ENCODE results near the gene EHBP1L1.
"Not testable (repeated sequence)": the region's sequence is repeated elsewhere in the genome, so short reads cannot be mapped to it uniquely, and the experiment has no call there.

The EHBP1L1 gene

DNA sequence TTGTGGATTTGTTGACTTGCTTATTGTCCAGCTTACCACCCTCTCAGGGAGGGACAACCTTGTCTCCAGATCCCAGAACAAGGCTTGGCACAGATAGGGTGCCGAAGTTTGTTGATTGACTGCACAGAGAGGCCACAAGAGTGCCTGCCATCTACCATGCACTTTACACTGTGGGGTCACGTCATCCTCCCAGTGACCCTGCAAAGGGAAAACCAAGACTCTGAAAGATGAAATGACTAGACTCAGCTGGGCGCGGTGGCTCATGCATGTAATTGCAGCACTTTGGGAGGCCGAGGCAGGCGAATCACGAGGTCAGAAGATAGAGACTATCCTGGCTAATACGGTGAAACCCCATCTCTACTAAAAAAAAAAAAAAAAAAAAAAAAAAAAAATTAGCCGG lies 13.1 kb upstream of the EHBP1L1 start:
- DNase-seq, result no peak

DNA sequence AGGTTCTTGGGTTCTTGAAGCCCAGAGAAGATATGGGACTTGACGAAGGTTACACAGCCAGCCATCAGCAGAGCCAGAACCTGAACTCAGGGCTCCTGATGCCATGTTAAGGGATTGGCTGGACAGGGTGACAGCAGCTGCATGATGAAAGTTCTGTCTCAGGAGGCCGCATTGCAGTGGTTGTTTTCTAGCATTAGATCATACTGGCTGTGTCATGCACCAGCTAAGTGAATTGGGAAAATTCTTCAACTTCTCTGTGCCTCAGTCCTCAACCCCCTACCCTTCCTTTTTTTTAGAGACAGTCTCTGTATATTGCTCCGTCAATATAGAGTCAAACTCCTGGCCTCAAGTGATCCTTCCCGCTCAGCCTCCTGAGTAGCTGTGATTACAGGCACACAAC lies 12.3 kb upstream of the EHBP1L1 start:
- DNase-seq, result no peak

DNA sequence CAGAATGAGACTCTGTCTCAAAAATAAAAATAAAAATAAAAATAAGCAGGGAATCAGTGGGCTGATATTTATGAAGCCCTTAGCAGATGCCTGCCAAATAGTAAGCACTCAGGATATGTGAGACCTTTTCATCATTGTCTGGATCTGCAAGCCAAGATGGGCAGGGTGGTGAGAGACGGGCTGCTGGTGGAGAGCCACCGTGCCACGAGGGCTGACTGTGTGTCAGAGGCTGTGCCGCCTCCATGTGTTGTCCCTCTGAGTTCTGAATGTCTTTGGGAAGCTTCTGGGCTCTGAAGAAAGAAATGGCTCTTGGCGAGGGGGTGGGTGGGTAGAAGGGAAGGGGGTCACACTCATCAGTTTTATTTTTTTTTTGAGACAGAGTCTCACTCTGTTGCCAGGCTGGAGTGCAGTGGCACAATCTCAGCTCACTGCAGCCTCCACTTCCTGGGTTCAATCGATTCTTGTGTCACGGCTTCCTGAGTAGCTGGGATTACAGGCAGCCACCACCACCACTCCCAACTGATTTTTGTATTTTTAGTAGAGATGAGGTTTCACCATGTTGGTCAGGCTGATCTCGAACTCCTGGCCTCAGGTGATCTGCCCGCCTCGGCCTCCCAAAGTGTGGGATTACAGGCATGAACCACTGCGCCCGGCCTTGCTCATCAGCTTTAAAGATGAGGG lies 10.8 kb upstream of the EHBP1L1 start:
- not testable (repeated sequence) for DNase-seq

DNA sequence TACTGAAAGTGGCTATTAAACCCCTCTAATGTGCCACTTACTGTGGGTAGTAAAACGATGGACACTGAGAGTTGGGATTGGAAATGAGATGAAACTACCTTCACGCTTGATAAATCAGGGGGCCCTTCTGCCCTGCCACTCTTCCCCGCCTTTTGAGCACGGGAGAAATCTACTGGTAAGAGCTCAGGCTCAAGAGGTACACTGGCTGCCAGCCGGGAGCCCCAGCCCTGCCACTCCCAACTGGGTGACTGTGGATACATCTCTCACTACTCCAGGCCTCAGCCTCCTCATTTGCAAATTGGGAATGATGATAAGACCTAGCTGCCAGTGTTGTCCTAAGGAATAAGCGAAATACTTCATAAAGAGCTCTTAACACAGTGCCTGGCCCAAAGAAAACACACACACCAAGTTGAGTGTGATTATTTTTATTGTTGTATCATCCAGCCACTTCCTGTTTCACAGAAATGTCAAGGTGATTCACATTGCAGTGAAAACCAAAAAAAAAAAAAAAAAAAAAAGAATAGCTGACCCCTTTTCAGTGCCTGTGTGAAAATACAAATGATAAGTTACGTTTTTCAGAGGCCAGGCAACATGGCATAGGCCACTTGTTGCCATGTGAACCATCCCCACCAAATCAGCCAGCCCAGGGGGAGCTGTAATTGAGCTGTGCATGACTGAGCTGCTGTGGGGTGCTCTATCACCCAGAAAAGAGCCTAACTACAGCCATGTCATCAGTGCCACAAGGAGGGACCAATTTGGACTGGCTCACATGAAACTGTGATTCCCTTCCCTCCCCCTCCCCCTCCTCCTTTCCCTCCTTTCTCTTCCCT lies 10.0 kb upstream of the EHBP1L1 start:
- no peak for DNase-seq

DNA sequence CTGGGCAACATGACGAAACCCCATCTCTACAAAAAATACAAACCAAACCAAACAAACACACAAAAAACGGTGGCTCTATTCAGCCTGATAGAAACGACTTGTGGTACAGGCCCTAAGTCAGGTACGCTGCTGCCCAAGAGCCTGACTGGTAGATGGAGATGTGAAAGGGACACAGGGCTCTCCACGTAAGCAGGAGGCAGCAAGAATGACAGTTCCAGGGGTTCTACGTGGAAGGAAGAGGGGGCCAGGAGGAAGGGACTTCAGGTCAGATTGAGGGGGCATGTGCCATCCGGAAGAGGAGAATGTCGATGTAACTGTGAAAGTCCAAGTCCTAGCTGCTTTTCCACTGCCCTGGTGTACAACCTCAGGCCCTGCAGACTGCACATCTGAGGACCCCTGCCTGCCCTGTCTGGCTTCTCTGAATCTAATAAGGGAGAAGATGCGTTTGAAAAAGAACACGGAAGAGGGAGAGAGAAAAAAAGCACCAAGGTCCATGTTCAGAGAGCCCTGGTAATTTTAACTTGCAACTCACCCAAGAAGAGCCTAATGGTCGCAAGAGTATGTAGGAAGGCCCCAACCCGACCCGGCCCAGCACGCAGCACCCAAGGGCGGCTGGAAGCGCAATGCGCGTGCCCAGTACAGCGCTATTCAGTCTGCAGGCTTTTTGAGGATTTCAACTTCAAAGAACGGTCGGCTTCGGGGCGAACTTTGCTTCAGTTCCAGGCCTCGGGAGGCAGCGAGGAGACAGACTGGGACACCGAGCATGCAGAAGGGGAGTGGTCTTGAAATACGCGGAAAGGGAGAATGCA lies 6.5 kb upstream of the EHBP1L1 start:
- DNase-seq, result no peak

DNA sequence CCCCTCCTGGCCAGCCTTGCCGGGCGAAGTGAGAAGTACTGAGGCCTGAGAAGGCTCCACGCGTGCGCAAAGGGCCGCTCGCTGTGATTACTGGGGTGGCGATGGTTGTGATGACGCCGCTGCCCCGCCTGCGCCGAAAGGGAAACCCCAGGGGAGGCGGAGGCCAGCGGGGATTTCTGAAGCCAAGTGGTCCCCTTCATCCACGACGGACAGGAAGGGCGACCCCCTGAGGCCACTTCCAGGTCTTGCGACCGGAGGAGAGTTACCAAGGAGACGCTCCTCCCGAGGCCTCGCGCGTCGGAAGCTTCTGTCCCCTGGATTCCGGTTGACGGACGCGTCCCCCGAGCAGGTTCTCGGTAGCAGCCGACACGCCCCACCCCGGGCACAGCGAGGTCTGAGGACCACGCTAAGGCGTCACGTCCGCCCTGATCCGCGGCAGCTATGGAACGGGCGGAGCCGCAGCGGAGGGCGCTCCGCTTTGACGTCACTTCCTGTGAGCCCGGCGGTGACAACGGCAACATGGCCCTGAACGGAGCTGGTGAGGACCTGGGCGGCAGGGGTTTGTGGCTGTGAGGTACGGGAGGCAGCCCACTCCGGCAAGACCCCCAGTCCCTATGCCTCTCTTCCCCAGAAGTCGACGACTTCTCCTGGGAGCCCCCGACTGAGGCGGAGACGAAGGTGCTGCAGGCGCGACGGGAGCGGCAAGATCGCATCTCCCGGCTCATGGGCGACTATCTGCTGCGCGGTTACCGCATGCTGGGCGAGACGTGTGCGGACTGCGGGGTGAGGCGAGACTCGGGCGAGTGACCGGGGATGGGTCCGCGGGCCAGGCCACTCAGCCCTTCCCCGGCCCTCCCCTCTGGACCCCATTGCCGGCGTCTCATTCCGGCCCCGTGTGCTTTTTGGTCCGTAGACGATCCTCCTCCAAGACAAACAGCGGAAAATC lies 5.6 kb upstream of the EHBP1L1 start, which contains the start of gene ZNRD2:
ZNRD2 (plus strand) TSS at position 505 of the 946 bp plus-strand sequence; CDS start at position 520, 15 bp downstream.
- DNase-seq, result peak; percentile 100

DNA sequence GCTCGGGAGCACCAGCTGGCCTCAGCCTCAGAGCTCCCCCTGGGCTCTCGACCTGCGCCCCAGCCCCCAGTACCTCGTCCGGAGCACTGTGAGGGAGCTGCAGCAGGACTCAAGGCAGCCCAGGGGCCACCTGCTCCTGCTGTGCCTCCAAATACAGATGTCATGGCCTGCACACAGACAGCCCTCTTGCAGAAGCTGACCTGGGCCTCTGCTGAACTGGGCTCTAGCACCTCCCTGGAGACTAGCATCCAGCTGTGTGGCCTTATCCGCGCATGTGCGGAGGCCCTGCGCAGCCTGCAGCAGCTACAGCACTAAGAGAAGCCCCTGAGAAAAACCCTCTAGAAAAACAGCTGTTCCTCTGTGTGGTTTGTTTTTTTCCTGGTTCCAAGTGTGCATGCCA lies 4.4 kb upstream of the EHBP1L1 start:
- DNase-seq, result no peak

DNA sequence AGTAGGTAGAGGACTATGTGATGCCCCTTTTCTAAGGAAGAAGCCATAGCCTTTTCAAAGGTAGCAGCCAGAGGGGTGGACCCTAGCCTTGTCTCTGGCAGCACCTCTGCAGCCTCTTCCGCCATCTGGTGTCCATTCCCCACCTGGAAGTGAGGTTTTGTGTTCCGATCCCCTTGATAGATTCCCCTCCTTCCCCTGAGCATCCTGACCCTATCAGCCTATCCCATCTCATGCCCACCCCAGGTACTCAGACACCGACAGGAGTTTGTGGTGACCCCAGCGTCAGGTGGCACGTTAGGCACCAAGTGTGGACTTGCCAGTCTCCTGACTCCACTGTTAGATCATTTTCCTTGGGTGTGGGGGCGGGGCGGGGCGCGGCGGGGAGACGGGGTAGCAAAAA lies 3.9 kb upstream of the EHBP1L1 start:
- DNase-seq, result no peak

DNA sequence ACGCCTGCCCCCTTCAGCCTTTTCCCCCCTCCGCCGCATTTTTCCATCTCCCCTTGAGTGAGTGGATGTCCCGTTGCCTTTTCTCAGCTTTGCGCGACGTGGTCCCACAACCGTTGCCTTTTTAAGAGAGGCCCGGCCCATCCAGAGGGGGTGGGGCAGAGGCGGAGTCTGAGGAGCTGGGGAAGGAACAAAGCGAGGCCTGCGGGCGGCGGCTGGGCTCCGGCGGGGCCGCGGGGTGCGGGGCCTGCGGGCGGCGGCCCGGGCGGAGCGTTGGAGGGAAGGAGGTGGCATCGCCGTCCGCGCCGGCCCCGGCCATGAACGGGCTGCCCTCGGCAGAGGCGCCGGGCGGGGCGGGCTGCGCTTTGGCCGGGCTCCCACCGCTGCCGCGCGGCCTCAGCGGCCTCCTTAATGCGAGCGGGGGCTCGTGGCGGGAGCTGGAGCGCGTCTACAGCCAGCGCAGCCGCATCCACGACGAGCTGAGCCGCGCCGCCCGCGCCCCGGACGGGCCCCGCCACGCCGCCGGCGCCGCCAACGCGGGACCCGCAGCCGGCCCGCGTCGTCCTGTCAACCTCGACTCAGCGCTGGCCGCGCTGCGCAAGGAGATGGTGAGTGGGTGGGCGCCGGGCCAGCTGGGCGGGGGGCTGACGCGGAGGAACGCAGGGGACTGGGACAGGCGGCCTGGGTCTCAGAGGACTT lies 3.3 kb upstream of the EHBP1L1 start, which contains the start of gene FAM89B:
FAM89B (plus strand) TSS at position 183 of the 696 bp plus-strand sequence; CDS start at position 315, 132 bp downstream.
- DNase-seq, result peak; percentile 89

DNA sequence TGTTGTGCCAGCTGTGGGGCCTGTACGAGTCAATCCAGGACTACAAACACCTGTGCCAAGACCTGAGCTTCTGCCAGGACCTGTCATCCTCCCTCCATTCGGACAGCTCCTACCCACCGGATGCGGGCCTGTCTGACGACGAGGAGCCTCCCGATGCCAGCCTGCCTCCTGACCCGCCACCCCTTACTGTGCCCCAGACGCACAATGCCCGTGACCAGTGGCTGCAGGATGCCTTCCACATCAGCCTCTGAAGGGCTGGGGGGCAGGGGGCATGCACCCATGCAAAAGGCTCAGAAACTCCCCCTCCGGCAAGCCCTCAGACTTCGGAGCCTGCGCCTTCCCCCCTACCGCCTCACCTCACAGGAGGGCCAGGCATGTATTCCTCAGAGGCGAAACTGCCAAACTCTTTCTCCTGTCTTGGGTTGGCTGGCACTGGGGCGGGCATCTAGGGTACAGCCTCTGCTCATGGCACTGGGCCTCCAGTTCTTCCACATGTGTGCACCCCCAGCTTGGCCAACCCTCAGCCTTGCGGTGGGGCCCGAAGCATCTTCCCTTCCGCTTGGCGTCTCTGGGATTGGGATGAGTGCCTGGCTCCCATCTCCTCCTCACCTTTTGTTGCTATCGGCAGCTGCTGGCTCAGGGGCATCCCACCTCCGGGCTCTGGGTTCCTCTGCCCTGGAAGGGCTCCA lies 2.3 kb upstream of the EHBP1L1 start:
- DNase-seq, result no peak

DNA sequence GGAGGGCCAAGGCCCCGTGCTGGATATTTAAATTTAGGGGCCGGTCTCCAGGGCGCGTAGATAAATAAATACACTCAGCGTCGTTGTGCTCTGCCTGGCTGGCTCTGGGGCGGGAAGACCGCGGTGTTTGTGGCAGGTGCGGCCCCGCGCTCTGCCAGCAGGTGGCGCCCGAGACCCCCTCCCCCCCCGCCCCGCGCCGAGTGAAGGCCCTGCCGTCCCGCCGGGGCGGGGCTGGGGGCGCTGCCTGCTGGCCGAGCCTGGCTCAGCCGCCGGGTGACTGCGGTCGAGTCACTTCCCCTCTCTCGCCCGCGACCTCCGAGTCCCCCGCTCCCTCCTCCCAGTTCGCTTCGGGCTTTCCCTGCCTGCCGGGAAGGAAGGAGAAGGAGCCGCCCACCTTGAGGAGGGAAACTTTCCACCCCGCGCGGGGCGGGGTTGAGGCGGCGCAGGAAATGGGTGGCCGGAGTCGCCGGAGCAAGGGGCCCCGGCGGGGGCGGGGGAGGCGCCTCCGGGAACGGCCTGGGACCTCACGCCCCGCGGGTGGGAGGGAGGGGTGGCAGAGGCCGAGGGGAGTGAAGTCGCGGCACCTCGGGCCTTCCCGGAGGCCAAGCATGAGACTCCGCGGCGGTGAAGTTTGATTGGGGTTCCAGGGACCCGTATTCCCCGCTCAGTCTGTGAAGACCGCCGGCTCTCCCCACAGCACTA lies 1.6 kb upstream of the EHBP1L1 start:
- peak; percentile 98 for DNase-seq

DNA sequence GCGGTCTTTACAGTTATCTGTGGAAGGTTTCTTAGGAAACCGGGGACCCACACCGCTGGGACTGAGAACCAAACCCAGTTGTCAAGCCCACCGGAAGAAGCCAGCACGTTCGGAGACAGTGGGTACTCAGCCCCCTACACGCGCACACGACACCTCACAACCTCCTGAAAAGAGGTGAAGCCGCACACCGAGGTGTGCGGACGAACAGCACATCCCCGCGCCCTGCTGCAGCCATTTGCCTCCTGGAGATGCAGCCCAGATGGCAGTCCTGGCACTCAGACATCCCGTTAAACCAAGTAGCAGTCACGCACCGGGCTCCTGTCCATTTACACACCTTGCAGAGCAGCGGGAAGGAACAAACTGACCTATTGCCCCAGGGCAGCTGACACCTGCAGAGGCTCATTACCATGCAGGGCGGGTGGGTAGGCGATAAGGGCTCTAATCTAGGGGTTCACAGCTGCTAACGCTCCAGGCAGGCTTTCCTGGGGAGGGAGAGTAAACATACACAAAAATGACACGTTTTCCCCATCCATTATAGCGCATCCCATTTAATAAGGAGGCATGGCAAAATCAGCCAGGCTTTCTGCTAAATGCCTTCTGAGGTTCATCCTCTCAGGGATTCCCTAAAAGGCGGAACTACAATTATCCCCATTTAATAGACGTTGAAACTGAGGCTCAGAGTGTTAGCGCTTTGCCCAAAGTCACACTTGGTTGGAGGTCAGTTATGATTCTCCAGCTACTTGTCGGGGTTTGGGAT lies 864 bp upstream of the EHBP1L1 start:
- DNase-seq, result no peak

DNA sequence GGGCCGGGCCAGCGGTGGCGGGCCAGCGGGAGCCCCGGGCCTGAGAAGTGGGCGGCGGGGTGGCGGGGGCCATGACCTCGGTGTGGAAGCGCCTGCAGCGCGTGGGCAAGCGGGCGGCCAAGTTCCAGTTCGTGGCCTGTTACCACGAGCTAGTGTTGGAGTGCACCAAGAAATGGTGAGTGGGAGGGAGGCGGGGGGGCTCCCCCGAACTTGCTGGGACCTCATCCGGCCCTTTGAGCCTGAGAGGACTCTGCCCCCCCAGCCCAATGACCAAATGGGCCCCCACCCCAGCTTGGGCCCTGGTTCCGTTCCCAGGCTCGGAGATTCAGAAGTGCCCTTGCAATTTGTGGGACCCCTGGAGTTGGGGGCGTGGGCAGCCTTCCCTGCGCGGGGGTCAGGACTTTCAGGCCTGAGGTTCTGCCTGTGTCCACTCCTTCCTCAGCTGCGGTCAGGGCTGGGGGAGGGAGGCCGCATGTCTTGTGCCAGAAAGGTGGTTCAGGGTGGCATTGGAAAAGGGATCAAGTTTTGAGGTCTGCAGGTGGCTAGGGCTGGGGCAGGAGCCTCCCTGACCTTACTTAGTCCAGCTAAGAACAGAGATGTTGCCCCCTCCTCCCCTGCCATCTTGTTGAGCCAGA lies 496 bp downstream of the EHBP1L1 start:
- no peak for DNase-seq

DNA sequence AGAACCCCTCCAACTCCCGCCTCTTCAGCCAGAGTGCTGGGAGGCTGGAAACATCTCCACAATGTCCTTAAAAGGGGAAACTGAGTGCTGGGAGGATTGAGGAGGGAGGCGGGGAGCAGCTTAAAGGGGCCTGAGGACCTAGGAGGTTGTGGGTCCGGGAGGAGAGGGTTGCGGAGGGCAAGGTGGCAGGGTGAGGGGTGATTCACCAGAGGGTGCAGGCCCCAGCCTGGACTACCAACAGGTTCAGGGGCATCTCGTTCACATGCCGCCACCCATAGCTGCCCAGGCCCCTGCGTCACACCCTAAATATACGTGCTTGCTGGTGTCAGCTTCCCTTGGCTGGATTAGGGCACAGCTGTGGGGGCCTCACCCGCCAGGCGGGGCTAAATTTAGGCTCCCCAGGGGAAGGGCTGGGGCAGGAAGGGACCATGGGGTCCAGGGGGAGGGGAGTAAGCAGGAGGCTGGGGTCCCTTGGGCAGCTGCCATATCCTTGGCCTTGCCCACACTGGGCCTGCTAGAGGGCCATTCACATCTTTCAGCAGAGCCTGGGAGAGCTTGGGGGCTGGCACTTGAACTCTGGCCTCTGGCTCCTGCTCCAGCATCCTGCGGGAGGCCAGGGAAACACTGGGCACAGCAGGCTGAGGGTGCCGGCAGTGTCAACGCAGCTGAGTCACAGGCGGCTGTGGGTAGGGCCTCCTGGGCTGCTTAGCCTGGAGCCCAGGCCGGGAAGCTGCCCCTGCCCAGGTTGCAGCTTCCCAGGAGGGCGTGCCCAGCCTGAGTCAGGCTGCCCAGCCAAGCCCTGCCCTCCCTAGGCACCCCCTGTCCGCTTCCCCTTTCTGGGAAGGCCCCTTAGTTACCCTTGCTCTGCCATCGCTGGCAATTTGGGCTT lies 1.3 kb downstream of the EHBP1L1 start:
- no peak for DNase-seq

DNA sequence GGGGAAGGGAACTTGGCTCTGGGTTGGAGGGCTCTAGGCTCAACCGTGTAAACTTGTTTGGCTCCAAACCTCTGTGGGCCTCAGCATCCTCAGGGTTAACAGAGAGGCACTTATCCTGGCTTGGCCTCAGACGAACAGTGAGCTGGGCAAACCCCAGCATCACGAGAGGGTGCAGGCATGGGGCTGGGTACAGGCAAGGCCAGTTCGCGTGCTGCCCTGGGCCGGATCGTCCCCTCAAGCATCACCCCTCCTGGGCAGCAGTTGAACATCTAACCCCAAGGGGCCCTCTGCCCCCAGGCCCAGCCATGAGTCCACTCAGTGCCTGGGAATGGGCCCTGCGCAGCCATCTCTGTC lies 1.9 kb downstream of the EHBP1L1 start:
- DNase-seq, result no peak

DNA sequence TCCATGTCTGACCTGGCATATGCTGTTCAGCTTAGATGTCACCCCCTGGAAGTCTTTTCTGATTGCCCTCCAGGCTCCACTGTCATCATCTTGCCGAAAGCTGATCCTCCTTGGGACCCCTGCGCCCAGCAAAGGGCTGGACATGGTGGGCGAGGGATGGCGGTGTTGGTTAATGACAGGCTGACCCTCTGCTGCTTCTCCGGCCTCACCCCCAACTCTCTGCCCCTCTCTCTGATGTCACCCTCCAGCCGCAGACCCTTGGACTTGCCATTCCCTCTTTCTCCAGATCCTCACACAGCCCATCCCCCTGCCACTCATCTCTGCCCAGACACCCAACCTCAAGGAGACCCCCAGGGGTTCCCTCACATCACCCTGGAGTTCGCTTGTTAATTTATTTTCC lies 2.3 kb downstream of the EHBP1L1 start:
- DNase-seq, result no peak

DNA sequence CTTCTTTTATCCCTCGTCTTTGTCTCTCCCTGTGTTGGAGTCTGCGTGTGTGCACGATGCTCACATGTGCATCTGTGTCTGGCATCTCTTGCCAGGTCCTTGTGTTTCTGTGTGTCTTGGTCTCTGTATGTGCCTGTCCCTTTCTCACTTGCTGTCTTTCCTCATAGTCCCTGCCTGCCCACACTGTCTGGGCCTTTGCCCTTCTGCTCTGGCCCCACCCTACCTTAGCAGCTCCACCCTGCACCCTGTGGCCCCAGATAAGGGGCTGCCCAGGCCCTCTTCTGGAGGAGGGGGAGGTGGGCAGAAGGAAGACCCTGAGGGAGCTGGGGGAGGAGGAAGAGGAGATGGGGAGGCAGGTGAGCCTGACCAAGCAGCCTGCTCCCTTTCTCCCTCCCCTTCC lies 2.8 kb downstream of the EHBP1L1 start:
- DNase-seq, result no peak

DNA sequence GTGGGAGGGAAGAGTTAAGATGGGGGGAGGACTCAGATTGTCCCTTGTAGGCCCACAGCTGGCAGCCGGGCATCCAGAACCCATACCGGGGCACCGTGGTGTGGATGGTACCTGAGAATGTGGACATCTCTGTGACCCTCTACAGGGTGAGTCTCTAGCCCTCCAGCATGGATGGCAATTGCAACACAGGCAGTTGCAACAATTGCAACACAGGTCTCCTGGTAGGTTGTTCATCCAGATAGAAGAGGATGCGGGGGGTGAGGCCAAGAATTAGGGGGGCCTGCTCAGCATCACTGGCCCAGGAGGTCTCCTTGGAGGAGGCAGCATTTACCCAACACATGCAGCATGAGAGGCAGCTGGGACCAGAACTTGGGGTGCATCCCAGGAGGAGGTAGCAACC lies 3.4 kb downstream of the EHBP1L1 start:
- no peak for DNase-seq
